GM20431 (cell line): Measurements from ENCODE around the gene PIK3R1.

ENCODE experiments used
- in situ Hi-C: fragments of 300-500 bp; cut with MseI, MboI; formaldehyde crosslinking; loops from one replicate; pipeline ENCODE4 v1.15.0; 2020; ENCODE audit warnings: low sequenced_read_pairs; ENCODE audit not compliant: unreplicated experiment

The PIK3R1 gene

DNA sequence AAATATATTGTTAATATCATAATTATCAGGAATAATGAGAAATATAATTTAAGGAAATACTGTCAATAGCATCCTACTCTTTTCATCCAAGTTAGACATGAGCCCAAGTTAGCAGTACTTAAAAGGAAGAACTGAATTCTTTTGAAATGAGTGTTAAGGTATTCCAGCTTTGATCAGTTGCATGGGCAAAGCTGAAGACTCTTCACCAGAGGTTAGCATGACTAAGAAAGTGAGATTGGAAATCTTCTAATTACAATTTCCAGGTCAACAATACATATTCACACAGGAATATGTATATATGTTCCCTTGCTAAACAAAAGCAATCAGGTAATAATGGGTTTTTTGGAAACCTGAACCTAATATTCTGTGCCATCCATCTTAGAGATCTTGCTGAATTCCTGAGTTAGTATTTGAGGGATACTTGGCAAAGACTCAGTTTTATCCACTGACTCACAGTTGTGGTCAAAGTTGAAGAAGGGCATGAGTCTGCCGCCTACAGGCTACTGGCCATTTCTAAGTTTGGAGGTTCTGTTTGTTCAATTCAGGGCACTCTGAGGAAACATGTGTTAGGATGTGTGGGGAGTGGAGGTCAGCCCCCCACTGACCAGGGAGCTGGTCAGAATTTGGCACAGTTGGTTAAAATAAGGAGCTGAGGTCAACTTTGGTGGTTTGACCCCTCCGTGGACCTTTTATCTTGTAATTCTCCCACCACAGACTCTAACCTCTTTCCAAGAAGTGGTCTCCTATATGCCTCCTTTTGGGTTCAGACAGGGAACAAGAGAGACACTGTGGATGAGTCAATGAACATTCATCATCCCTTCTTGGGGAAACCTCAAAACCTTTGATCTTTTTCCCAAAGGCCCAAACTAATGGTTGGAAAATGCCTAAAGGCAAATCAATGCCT is 118.3 kb downstream of the PIK3R1 start:
- in situ Hi-C loops, result no loop called here

GRCh38 chr5:68334553-68334886 is 119.0 kb downstream of the PIK3R1 start:
- in situ Hi-C loops, result no loop called here

DNA sequence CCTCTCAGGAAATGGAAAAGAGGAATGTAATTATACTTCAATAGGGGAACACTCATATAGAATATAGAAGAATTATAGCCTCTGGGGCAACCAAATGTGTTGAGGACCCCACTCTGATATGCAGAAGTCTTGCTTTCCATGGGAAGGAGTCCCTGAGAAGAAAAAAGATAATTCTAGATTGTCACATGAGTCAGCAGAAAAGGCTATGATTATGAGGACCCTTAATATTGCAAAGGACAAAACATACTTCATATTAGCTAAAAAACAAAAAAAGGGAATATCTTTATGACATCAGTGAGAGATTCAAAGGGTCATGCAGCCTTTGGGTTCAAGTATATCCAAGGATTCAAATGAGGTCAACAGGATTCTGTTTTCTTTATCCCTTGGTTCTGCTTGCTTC is 119.5 kb downstream of the PIK3R1 start:
- in situ Hi-C loops, result no loop called here

DNA sequence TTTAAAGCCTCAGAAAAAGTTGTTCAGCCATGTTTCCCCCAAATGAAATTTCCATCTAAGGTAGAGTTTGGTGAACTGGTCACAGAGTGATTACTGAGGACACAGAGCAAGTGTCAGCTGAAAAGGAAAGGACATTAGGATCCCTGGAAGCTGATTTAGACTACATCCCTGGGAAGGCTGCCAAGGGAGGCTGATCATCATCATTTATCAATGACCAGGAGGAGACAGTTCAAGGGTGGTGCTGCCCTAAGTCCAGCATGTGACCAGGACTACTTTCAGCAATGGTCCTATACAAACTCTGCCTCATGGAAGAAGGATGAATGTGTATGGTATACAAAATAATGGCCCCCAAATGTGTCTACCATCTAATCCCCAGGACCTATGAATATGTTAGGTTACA is 120.6 kb downstream of the PIK3R1 start:
- in situ Hi-C loops, result no loop called here

DNA sequence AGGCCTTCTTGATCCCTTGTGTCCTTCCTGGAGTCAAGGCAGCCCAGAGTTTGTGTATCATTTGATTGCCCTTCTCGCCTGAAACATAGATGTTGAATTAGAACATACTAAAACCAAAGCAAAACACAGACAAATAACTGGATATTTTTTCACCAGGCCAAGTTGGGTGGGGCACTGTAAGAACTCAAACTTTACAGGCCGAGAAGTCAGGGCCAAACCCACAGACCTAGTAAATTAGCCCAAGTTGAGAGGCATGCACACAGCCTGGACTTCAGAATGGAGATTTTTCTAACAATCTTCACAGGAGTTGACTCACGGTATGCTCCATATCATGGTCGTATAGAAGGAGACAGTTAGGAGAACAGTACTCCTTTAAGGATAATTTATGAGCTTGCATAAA is 121.7 kb downstream of the PIK3R1 start:
- in situ Hi-C loops, result no loop called here

DNA sequence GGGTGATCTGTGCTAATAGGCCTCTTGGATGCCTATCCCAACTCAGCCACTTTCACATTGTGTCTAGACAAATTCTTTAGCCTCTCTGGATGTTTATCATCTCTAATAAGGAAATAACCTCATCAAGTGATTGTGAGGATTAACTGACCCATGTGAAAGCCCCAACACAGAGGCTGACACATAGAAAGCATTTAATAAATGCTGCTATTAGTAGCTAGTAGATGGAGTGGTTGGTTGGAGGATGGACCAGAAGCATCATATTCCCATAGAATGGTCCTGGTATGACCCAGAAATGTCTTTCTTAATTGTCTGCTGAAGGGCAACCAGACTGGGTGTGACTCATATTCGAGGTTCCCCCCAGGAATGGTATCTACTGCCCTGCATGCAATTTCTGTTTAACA is 124.4 kb downstream of the PIK3R1 start:
- in situ Hi-C loops, result no loop called here

GRCh38 chr5:68341006-68341405 is 125.5 kb downstream of the PIK3R1 start:
- in situ Hi-C loops, result no loop called here

- in situ Hi-C loops, result no loop called here
Observed at GRCh38 chr5:68342693-68343092, 127.1 kb downstream of the PIK3R1 start.

DNA sequence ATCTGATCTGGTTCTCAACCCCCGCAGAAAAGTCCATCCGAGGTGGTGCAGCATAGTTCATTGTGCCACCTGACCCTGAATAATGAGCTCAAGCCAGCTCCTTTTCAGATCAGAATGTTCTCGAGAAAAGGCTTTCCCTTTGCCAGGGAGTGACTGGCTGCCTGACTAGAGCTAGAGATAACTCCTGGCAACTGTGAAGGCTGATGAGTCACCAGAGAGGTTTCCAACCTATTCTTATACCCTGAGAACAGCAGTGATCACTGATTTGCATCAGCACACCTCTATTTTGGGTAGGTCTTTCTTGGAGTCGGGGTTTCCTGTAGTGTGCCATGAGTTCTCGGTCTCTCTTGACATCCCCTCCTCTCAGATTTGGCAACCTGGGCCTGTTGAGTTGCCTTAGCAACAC is 127.9 kb downstream of the PIK3R1 start:
- in situ Hi-C loops, result no loop called here

DNA sequence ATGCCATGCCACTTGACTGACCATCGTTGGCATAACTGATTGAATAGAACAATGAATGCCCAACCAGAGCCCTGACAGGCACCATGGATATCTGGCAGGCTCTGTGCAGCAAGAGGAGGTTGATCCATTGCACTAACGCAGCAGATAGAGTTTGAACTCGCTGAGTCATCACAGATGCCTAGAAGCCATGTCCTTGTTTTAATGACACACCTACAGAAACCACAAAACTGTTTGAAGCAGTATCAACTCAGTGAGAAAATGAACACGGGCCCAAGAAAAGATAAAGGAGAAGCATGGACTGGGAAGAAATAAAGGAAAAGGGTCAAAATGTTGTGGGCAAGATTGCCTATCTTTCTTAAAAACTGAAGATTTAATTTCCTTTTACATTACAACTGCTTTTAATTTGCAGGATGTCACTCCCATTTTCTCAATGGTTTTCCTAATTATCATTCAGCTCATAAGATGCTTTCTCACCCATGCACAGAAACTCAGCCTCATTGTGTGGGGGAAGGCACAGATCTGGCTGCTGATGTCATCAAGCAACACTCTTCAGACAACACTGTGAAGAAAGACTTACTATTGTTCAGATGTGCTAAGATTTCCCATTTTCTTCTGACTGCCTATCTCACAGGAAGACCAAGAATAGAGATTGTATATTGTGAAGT is 129.0 kb downstream of the PIK3R1 start:
- in situ Hi-C loops, result no loop called here

- in situ Hi-C loops, result no loop called here
Observed at GRCh38 chr5:68345171-68345570, 129.6 kb downstream of the PIK3R1 start.

GRCh38 chr5:68345582-68345981 is 130.0 kb downstream of the PIK3R1 start:
- in situ Hi-C loops, result no loop called here

GRCh38 chr5:68347536-68347935 is 132.0 kb downstream of the PIK3R1 start:
- in situ Hi-C loops, result no loop called here

DNA sequence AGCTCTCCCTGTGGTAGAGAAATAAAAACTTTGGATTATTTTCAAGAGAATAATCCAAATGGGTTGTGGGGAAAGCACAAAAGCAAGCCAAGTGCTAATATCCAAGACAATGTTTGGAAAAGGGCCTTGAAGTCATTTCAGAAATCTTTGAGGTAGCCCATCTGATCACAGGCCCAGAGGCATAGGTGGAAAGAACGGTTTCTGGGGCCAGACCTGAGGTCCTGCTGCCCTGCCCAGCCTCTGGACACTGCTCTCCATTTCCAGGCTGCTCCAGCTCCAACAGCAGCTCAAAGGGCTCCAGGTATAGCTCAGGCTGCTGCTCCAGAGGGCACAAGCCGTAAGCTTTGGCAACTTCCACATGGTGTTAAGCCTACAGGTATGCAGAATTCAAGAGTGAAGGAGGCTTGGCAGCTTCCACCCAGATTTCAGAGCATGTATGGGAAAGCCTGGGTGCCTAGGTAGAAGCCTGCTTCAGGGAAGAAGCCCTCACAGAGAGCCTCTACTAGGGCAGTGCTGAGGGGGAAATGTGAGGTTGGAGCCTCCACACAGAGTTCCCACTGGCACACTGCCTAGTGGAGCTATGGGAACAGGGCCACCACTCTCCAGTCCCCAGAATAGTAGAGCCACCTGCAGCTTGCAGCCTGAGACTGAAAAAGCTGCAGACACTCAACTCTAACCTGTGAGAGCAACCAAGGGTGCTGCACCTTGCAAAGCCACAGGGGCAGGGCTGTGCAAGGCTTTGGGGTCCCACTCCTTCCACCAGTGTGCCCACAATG is 133.1 kb downstream of the PIK3R1 start:
- in situ Hi-C loops, result no loop called here

DNA sequence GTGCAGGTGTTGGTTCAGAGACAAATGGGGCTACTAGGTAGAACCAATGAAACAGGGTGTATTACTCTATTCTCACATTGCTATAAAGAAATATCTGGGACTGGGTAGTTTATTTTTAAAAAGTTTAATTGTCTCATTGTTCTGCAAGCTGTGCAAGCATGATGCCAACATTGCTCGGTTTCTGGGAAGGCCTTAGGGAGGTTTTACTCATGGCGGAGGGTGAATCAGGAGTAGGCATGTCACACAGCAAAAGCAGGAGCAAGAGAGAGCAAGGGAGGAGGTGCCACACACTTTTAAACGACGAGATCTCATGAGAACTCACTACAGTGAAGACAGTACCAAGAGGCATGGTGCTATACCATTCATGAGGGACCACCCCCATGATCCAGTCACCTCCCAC is 134.6 kb downstream of the PIK3R1 start:
- in situ Hi-C loops, result no loop called here
